ENCODE data around the gene NECAP2. TPM values are rescaled to one million over a fixed set of nuclear protein-coding genes. Genes with fewer than 3 reads are reported as not detected.
"Not testable (repeated sequence)": the region's sequence is repeated elsewhere in the genome, so short reads cannot be mapped to it uniquely, and the experiment has no call there.

NECAP2 gene
- polyA plus RNA-seq, 3 donors = 78.9 to 223 (median 183) TPM

GRCh38 chr1:16491056-16491675, 50.6 kb downstream of the NECAP2 start:
- Histone ChIP-seq H3K4me2 (replicated peaks; ENCODE audit: extremely low read depth, low read length, poor library complexity, severe bottlenecking) (no peak overlapping the region), H3K36me3 (replicated peaks in 1 of 2; ENCODE audit: control insufficient read depth in 1 of 2, insufficient read depth in 2 of 2, low read length in 2 of 2) (peaks cover 0 to 3% of the 10 kb centered on the region in 2 donors), H3K4me1 (ENCODE audit: control insufficient read depth in 1 of 2, insufficient read depth in 2 of 2, low read length in 2 of 2) (no peaks in the 10 kb centered on the region), H2AFZ (ENCODE audit: insufficient read depth, low read depth, low read length, poor library complexity, severe bottlenecking) (no peak overlapping the region), H4K20me1 (ENCODE audit: insufficient read depth, low read length) (peaks cover 3% of the 10 kb centered on the region), H3K9me3 (replicated peaks in 1 of 2; ENCODE audit: control insufficient read depth in 1 of 2, insufficient read depth in 1 of 2, low read length in 2 of 2) (no peaks in the 10 kb centered on the region), H3K27ac (ENCODE audit: low read depth in 1 of 2, low read length in 2 of 2) (no peak overlapping the region), H3K79me2 (ENCODE audit: insufficient read depth, low read length) (no peaks in the 10 kb centered on the region), H3K27me3 (ENCODE audit: control insufficient read depth in 2 of 2, insufficient read depth in 2 of 2, low read length in 2 of 2) (no peaks in the 10 kb centered on the region), H3K4me3 (replicated peaks in 1 of 3; ENCODE audit: low read depth in 2 of 3, low read length in 3 of 3) (no peak overlapping the region), H3K9ac (ENCODE audit: insufficient read depth, low read length, poor library complexity, severe bottlenecking) (no peak overlapping the region)
- intact Hi-C loops (cut with micrococcal nuclease) = no loop called here
- WGBS (ENCODE audit: insufficient coverage) = 95% methylated on average over 6 of the region's 9 CpGs
- Mint-ChIP-seq H3K27ac (peak overlapping the region in 1 of 7 donors; percentile 53), H3K27me3 (ENCODE audit: low read depth in 3 of 3) (peaks cover 0 to 1% (median 0%) of the 10 kb centered on the region in 3 donors), H3K4me1 (no peaks in the 10 kb centered on the region), H3K4me3 (no peak overlapping the region), H3K9me3 (peaks cover 0 to 2% (median 0%) of the 10 kb centered on the region in 7 donors), H3K36me3 (peaks cover 10 to 11% of the 10 kb centered on the region in 2 donors)
- DNase-seq = no peak
- TF ChIP-seq CTCF (IDR thresholded peaks at IDR 0.05) = no peak

- H3K4me1 ChIP-seq (ENCODE audit: control insufficient read depth in 1 of 2, insufficient read depth in 2 of 2, low read length in 2 of 2); H3K4me3 Mint-ChIP-seq; H3K4me3 ChIP-seq (replicated peaks in 1 of 3; ENCODE audit: low read depth in 2 of 3, low read length in 3 of 3); H3K27ac ChIP-seq (ENCODE audit: low read depth in 1 of 2, low read length in 2 of 2); H3K27me3 ChIP-seq (ENCODE audit: control insufficient read depth in 2 of 2, insufficient read depth in 2 of 2, low read length in 2 of 2); H4K20me1 ChIP-seq (ENCODE audit: insufficient read depth, low read length); H3K4me1 Mint-ChIP-seq; H2AFZ ChIP-seq (ENCODE audit: insufficient read depth, low read depth, low read length, poor library complexity, severe bottlenecking); H3K9me3 ChIP-seq (replicated peaks in 1 of 2; ENCODE audit: control insufficient read depth in 1 of 2, insufficient read depth in 1 of 2, low read length in 2 of 2); intact Hi-C loops (cut with micrococcal nuclease); H3K27me3 Mint-ChIP-seq (ENCODE audit: low read depth in 3 of 3); H3K36me3 ChIP-seq (replicated peaks in 1 of 2; ENCODE audit: control insufficient read depth in 1 of 2, insufficient read depth in 2 of 2, low read length in 2 of 2); H3K9ac ChIP-seq (ENCODE audit: insufficient read depth, low read length, poor library complexity, severe bottlenecking); H3K79me2 ChIP-seq (ENCODE audit: insufficient read depth, low read length); H3K9me3 Mint-ChIP-seq; DNase-seq; H3K4me2 ChIP-seq (replicated peaks; ENCODE audit: extremely low read depth, low read length, poor library complexity, severe bottlenecking); H3K27ac Mint-ChIP-seq: not testable (repeated sequence)
- 90% methylated on average over 2 of the region's 7 CpGs for WGBS (ENCODE audit: insufficient coverage)
- peaks cover 11 to 12% of the 10 kb centered on the region in 2 donors for H3K36me3 Mint-ChIP-seq
These were observed 52.4 kb downstream of the NECAP2 start for GRCh38 chr1:16492937-16493336.

GRCh38 chr1:16493731-16494130, 53.2 kb downstream of the NECAP2 start:
- H3K9ac ChIP-seq (ENCODE audit: insufficient read depth, low read length, poor library complexity, severe bottlenecking); H3K27ac Mint-ChIP-seq; H3K27ac ChIP-seq (ENCODE audit: low read depth in 1 of 2, low read length in 2 of 2); H2AFZ ChIP-seq (ENCODE audit: insufficient read depth, low read depth, low read length, poor library complexity, severe bottlenecking); H4K20me1 ChIP-seq (ENCODE audit: insufficient read depth, low read length); H3K4me2 ChIP-seq (replicated peaks; ENCODE audit: extremely low read depth, low read length, poor library complexity, severe bottlenecking); H3K4me3 ChIP-seq (replicated peaks in 1 of 3; ENCODE audit: low read depth in 2 of 3, low read length in 3 of 3); DNase-seq; H3K36me3 ChIP-seq (replicated peaks in 1 of 2; ENCODE audit: control insufficient read depth in 1 of 2, insufficient read depth in 2 of 2, low read length in 2 of 2); H3K9me3 ChIP-seq (replicated peaks in 1 of 2; ENCODE audit: control insufficient read depth in 1 of 2, insufficient read depth in 1 of 2, low read length in 2 of 2); H3K79me2 ChIP-seq (ENCODE audit: insufficient read depth, low read length); H3K9me3 Mint-ChIP-seq; intact Hi-C loops (cut with micrococcal nuclease); H3K27me3 ChIP-seq (ENCODE audit: control insufficient read depth in 2 of 2, insufficient read depth in 2 of 2, low read length in 2 of 2); H3K4me3 Mint-ChIP-seq; H3K27me3 Mint-ChIP-seq (ENCODE audit: low read depth in 3 of 3): not testable (repeated sequence)
- 99% methylated on average over 6 of the region's 9 CpGs for WGBS (ENCODE audit: insufficient coverage)
- H3K36me3 Mint-ChIP-seq = peaks cover 10 to 11% of the 10 kb centered on the region in 2 donors
- peaks cover 11% of the 10 kb centered on the region for H3K4me1 Mint-ChIP-seq
- peaks cover 5 to 11% of the 10 kb centered on the region in 2 donors for H3K4me1 ChIP-seq (ENCODE audit: control insufficient read depth in 1 of 2, insufficient read depth in 2 of 2, low read length in 2 of 2)

GRCh38 chr1:16497474-16497904, 57.0 kb downstream of the NECAP2 start:
- peaks cover 25 to 34% of the 10 kb centered on the region in 2 donors for H3K4me1 ChIP-seq (ENCODE audit: control insufficient read depth in 1 of 2, insufficient read depth in 2 of 2, low read length in 2 of 2)
- H3K27ac ChIP-seq (ENCODE audit: low read depth in 1 of 2, low read length in 2 of 2); H4K20me1 ChIP-seq (ENCODE audit: insufficient read depth, low read length); H3K79me2 ChIP-seq (ENCODE audit: insufficient read depth, low read length); H3K36me3 Mint-ChIP-seq; H3K27me3 ChIP-seq (ENCODE audit: control insufficient read depth in 2 of 2, insufficient read depth in 2 of 2, low read length in 2 of 2); H3K4me3 ChIP-seq (replicated peaks in 1 of 3; ENCODE audit: low read depth in 2 of 3, low read length in 3 of 3); H2AFZ ChIP-seq (ENCODE audit: insufficient read depth, low read depth, low read length, poor library complexity, severe bottlenecking); intact Hi-C loops (cut with micrococcal nuclease); H3K4me2 ChIP-seq (replicated peaks; ENCODE audit: extremely low read depth, low read length, poor library complexity, severe bottlenecking); H3K9me3 ChIP-seq (replicated peaks in 1 of 2; ENCODE audit: control insufficient read depth in 1 of 2, insufficient read depth in 1 of 2, low read length in 2 of 2); H3K27ac Mint-ChIP-seq; H3K36me3 ChIP-seq (replicated peaks in 1 of 2; ENCODE audit: control insufficient read depth in 1 of 2, insufficient read depth in 2 of 2, low read length in 2 of 2); H3K9me3 Mint-ChIP-seq; DNase-seq; H3K9ac ChIP-seq (ENCODE audit: insufficient read depth, low read length, poor library complexity, severe bottlenecking): not testable (repeated sequence)
- H3K27me3 Mint-ChIP-seq (ENCODE audit: low read depth in 3 of 3) = peaks cover 4 to 16% (median 13%) of the 10 kb centered on the region in 3 donors
- WGBS (ENCODE audit: insufficient coverage) = 95% methylated on average over 3 of the region's 5 CpGs
- H3K4me1 Mint-ChIP-seq = peaks cover 32% of the 10 kb centered on the region
- peak overlapping the region in 1 of 2 donors; percentile 75 for H3K4me3 Mint-ChIP-seq

Measured in CD14-positive monocyte (primary cell).